Psoas muscle (tissue), 8 donors: ENCODE data around the gene PRDM10. TPM values are rescaled to one million over a fixed set of nuclear protein-coding genes. Genes with fewer than 3 reads are reported as not detected.

Experiments used
- ATAC-seq, 4 donors: fragments of 200-7000 bp; cut with Tn5 transposase; one replicate each; pipeline ENCODE4 v1.9.1; 2020; ENCODE audit warnings: moderate library complexity in 3 of 4, mild to moderate bottlenecking in 2 of 4
- DNase-seq, 2 donors: peaks; one replicate each; pipeline ENCODE4 v3.0.0-alpha.2; 2020
- H3K27ac ChIP-seq: fragments of 200-600 bp; one replicate; pipeline ENCODE4 v1.8.0; 2022
- H3K27me3 ChIP-seq, 3 donors: fragments of 200-600 bp in 1 of 3; one replicate each; pipeline versions ENCODE4 v1.6.1 to v1.8.0; 2013 to 2022; ENCODE audit warnings: low read length in 2 of 3, mild to moderate bottlenecking in 2 of 3, moderate library complexity in 1 of 3; ENCODE audit not compliant: insufficient read depth in 3 of 3
- H3K36me3 ChIP-seq, 2 donors: fragments of 200-600 bp in 1 of 2; one replicate each; pipeline versions ENCODE4 v1.6.1 to v1.8.0; 2013 to 2022; ENCODE audit warnings: low read depth in 1 of 2, mild to moderate bottlenecking in 1 of 2, moderate library complexity in 1 of 2; ENCODE audit not compliant: insufficient read depth in 1 of 2
- H3K4me1 ChIP-seq: fragments of 200-600 bp; one replicate; pipeline ENCODE4 v1.8.0; 2022
- H3K4me3 ChIP-seq: fragments of 200-600 bp; one replicate; pipeline ENCODE4 v1.8.0; 2022; ENCODE audit warnings: mild to moderate bottlenecking
- H3K9me3 ChIP-seq: fragments of 200-600 bp; one replicate; pipeline ENCODE4 v1.8.0; 2022
- CTCF ChIP-seq: fragments of 200-600 bp; IDR thresholded peaks from one replicate; pipeline ENCODE4 v1.8.0; 2022; ENCODE audit warnings: antibody characterized with exemption
- WGBS, 3 donors: extraction: QIAGEN DNeasy Blood & Tissue Kit; methylation state at CpG; one replicate each; pipeline versions ENCODE4 v1.1.6 to v1.1.7; 2013; 5-methylcytosine and 5-hydroxymethylcytosine counted together
- intact Hi-C, 2 donors: fragments of 100-400 bp; cut with DNase I; formaldehyde crosslinking; loops; one replicate each; pipeline versions ENCODE4 v1.11.0 to v1.14.2; 2022
- polyA plus RNA-seq, 3 donors: library from polyadenylated mRNA; stranded (reverse); fragments of 200-250 nt; gene quantifications; one replicate each; pipeline ENCODE4 v1.2.3, GENCODE V29; 2013
- total RNA-seq, 4 donors: library from RNA; stranded (reverse); fragmentation: NEBNext Ultra II Directional in 2 of 4; extraction: Animal tissue kit (Norgen Biotek cat#: 25700) in 2 of 4; gene quantifications; one replicate each; pipeline versions ENCODE4 v1.2.1 to v1.2.4, GENCODE V29; 2021 to 2023
- donor health status: healthy with polysubstance abuse.
- donor health status: DM: no; HTN: no; CAD: no; lungs with moderate emphysema.
- donor health status: Bipolar disorder and iron deficiency.
- donor health status: healthy.
- donor health status: DM: yes; HTN: yes; CAD: no.
- donor health status: DM: no; HTN: no; CAD: no.
- donor health status: DM: no; HTN: no; CAD: no.
- donor health status: DM: yes; HTN: yes; CAD: no.

Gene PRDM10
- total and polyA plus RNA-seq, 7 donors, result 2.5 to 7.8 (median 4.2) TPM

- 80 to 91% (median 83%) methylated on average over 1 of the region's 1 CpG for WGBS, 3 donors
- Histone ChIP-seq H3K36me3 (peaks cover 0 to 27% of the 10 kb centered on the region in 2 donors), H3K27me3 (no peaks in the 10 kb centered on the region), H3K4me3 (no peak overlapping the region), H3K9me3 (no peaks in the 10 kb centered on the region), H3K27ac (no peak overlapping the region), H3K4me1 (no peaks in the 10 kb centered on the region)
- no peak for TF ChIP-seq CTCF
- intact Hi-C loops, result no loop called here
- DNase-seq (no peak), ATAC-seq (no peak)
These were observed 50.8 kb downstream of the PRDM10 start for GRCh38 chr11:129951866-129952262.

- Histone ChIP-seq H3K4me3 (no peak overlapping the region), H3K36me3 (peaks cover 0 to 26% of the 10 kb centered on the region in 2 donors), H3K4me1 (no peaks in the 10 kb centered on the region), H3K27me3 (no peaks in the 10 kb centered on the region), H3K9me3 (no peaks in the 10 kb centered on the region), H3K27ac (no peak overlapping the region)
- no peak for TF ChIP-seq CTCF
- ATAC-seq (no peak), DNase-seq (no peak)
- WGBS, 3 donors, result 64 to 71% (median 69%) methylated on average over 10 of the region's 10 CpGs
- intact Hi-C loops, result no loop called here
These were observed 51.3 kb downstream of the PRDM10 start for GRCh38 chr11:129951201-129951865.

- Histone ChIP-seq H3K4me3 (no peak overlapping the region), H3K9me3 (no peaks in the 10 kb centered on the region), H3K27ac (no peak overlapping the region), H3K4me1 (no peaks in the 10 kb centered on the region), H3K27me3 (no peaks in the 10 kb centered on the region), H3K36me3 (peaks cover 0 to 26% of the 10 kb centered on the region in 2 donors)
- intact Hi-C loops, result no loop called here
- ATAC-seq (peak in 1 of 4 donors; percentile 46), DNase-seq (peak; percentile 47 to 62)
- WGBS, 3 donors, result 51 to 60% (median 52%) methylated on average over 17 of the region's 17 CpGs
- no peak for TF ChIP-seq CTCF
These were observed 52.2 kb downstream of the PRDM10 start for GRCh38 chr11:129950101-129951091.

GRCh38 chr11:129948926-129949466, 53.6 kb downstream of the PRDM10 start:
- DNase-seq (no peak), ATAC-seq (no peak)
- TF ChIP-seq CTCF, result no peak
- no peaks in the 10 kb centered on the region for H3K4me1 ChIP-seq
- H3K9me3 ChIP-seq, result no peaks in the 10 kb centered on the region
- peaks cover 0 to 27% of the 10 kb centered on the region in 2 donors for H3K36me3 ChIP-seq
- intact Hi-C loops, result no loop called here
- no peak overlapping the region for H3K4me3 ChIP-seq
- H3K27me3 ChIP-seq, result no peaks in the 10 kb centered on the region
- H3K27ac ChIP-seq, result no peak overlapping the region
- WGBS, 3 donors, result 82 to 93% (median 89%) methylated on average over 1 of the region's 1 CpG
